Embryonic facial prominence (tissue), 1 donor: ENCODE results near the gene RHOD.

Experiments
- DNase-seq: peaks from one replicate; pipeline ENCODE4 v3.0.0-alpha.2; 2016; ENCODE audit errors: extremely low spot score

Gene RHOD, protein sequence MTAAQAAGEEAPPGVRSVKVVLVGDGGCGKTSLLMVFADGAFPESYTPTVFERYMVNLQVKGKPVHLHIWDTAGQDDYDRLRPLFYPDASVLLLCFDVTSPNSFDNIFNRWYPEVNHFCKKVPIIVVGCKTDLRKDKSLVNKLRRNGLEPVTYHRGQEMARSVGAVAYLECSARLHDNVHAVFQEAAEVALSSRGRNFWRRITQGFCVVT

DNA sequence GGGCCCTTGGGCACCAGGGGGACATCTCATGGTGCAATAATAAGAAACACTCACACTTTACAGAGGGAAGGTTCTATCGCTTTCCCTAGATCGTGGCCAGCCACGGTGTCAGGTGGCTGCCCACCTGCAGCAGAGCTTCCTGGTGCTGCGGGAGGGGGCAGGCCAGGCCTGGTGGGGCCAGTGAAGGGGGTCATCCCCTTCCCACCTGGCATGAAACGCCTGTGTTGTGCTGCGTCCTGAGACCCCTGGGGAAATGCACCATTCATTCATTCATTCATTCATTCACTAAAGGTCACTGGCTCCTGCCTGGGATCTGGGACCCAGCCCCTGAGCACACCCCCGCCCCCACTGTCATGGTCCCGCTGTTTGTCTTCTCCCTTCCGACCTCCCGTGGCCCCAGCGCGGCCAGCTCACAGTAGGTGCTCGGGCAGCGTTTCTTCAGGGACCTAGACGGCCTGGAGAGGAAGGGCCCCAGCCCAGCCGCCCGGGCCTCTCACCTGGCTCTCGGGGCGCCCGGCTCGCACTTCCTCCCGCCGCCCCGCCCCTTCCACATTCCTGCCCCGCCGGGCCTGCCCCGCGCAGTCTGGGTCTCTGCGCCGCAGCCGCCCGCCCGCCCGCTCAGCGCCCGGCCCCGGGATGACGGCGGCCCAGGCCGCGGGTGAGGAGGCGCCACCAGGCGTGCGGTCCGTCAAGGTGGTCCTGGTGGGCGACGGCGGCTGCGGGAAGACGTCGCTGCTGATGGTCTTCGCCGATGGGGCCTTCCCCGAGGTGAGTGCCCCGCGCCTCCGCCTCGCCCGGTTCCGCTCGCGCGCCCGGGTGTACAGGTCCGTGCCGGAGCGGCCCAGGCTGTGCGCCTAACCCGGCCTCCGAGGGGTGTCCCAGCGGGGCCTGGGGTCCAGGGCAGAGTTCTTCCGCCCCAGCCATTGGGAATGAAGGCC lies at the start of gene RHOD:
Gene RHOD, plus strand, starts transcription at position 581 of the 938 bp plus-strand sequence. Its CDS starts 56 bp downstream, at position 637.
- no peak for DNase-seq

DNA sequence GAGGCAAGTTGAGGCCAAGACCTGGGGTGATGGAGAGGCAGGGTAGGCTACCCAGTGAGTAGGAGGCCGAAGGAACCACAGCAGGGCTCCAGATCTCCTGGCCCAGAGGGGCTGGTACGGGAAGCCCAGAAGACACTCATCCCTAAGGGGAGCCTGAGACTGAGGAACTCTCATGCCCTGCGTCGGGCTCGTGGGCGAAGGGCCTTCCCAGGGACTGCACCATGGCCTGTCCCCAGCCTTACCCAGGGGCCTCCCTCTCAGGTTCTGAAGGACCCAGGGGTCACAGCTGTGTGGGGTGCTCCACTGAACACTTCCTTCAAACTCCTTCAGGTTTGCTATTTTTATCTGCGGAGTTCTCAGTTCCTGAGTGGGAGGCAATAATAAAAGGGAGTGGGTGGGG lies 49.5 kb upstream of the RHOD start:
- DNase-seq: no peak

DNA sequence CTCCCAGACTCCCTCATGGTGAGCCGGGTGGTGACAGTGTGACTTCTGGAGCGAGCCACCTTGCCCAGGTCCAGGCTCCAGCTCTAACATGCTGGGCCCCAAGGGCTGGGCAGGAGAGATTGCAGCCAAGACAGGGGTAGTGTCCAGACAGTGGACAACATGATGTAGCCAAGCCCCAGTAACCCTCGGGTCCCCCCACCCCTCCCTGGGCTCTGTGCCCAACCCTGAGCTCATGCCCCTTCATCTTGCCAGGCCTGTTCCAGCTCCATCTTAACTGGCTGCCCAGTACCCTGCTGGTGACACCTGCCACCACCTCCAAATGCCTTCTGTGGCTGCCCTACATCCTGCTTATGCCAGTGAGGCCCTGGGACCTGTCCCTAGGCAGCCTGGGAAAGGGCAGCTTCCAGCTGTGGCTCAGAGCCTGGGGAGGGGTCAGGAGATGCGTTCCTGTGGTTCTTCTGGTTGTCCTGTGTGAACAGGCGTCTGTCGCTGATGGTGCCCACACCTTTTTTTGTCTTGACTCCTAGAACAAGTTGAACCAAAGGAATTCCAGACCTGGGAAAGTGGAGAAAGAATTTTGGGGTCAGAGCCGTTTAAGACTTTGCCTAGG lies 46.2 kb upstream of the RHOD start:
- no peak for DNase-seq

DNA sequence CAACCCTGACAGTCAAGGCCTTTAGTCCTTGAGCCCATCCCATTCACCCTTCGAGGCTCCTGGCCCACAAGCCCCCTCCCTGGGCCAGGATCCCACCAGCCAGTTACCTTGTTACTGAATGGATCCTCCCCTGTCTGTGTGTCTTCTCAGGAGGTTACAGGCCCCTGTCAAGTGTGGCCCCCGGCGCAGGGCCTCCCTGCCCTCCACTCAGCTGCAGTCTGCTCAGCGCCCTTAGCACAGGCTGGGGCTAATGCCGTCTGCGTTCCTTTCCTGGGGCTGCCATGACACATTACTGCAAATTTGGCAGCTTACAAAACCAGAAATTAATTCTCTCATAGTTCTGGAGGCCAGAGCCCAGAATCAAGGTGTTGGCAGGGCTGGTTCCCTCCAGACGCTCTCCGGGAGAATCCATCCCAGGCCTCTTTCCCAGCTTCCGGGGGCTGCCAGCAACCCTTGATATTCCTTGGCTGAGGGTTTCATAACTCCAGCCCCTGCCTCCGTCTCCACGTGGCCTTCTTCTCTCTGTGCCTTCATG lies 43.1 kb upstream of the RHOD start:
- DNase-seq: no peak

DNA sequence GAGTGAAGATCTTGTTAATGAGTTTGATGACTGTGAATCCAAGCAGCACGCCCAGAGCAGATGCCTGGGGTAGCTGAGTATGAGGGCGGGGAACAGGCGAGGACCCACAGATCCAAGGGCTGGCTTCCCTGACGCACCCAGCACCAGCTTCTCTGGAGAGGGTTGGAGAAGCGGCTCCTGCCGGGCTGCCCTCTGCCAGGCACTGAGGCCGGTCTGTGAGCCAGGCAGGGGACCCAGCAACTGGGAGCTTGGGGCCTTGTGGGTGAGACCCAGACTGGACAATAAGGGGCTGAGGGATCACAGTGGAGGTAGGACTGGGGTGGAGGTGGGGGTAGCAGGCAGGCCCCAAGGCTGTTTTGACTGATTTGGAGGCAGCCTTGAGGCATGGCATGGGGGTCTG lies 42.3 kb upstream of the RHOD start:
- no peak for DNase-seq

DNA sequence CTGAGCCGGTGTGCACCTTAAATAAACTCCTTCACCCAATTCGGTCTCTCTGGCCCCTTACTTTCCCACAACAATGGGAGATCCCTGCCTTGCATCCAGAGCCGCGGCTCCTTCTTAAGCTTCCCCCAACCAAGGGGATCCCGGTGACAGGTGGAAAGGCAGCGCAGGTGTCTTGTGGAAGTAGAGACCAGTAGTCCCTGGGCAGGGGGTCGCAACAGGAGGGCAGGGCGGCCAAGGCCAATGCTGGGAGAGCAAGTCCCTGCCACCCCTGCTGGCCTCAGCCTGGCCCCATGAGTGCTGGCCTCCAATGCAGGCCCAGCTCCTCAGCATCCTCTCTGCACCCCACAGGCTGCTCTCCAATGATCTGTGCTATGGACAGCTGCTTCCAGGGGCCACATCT lies 41.6 kb upstream of the RHOD start:
- DNase-seq: no peak

DNA sequence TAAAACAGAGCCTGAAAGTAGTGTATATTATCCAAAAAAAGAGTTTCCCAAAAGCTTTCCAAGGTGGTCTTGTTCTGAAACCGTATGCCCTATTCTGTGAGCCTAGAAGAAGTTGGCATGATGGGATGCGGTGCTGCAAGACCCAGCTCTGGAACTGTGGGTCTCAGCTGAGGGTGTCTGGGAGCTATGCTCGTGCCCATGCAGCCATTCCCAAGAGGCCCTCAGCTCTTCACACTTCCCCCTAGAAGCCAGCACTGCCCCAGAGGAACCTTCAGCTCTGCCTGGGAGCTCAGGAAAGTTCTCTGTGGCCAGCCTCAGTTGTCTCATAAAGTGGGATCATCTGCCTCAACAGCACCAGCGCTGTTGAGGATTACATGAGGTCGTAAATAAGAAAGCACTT lies 40.1 kb upstream of the RHOD start:
- DNase-seq: no peak

DNA sequence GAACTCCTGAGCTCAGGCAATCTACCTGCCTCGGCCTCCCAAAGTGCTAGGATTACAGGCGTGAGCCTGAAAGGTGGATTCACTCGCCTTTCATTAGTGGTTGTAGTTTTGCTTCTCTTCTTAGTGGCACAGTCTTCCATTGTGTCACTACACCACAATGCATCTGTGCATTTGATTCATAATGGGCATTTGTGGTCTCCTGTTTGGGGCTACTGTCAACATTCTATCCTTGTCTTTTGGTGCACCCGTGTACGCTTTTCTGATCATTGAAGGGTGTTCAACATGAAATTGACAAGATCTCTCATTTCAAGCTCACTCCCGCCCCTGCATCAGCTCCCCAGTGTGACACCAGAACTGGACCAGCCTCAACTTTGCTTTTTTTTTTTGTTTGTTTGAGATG lies 35.7 kb upstream of the RHOD start:
- DNase-seq: no peak

DNA sequence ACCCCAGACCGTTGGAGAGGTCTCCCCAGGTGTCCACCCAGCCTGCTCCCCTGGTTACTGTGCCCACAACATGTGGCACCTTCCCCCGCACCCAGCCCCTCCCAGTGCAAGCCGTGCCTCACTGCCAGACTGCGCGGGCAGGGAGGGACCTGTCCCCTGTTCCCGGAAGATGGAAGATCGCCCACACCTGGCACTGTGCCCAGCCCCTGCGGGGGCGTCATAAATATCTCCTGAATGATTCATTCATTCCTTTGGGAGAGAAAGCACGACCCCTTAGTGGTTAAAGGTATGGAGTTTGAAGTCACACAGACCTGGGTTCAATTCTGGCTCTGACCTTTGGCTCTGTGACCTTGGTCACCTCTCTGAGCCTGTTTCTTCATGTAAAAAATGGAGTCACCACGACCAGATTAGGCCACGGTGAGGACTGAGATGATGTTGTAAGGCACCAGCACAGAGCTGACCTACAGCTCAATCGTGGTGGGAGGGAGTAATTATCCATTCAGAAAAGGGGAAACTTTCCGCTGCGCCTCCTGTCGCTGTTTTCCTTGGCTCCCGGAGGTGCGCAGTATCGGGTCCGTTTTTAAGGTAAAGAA lies 34.2 kb upstream of the RHOD start:
- DNase-seq: no peak

DNA sequence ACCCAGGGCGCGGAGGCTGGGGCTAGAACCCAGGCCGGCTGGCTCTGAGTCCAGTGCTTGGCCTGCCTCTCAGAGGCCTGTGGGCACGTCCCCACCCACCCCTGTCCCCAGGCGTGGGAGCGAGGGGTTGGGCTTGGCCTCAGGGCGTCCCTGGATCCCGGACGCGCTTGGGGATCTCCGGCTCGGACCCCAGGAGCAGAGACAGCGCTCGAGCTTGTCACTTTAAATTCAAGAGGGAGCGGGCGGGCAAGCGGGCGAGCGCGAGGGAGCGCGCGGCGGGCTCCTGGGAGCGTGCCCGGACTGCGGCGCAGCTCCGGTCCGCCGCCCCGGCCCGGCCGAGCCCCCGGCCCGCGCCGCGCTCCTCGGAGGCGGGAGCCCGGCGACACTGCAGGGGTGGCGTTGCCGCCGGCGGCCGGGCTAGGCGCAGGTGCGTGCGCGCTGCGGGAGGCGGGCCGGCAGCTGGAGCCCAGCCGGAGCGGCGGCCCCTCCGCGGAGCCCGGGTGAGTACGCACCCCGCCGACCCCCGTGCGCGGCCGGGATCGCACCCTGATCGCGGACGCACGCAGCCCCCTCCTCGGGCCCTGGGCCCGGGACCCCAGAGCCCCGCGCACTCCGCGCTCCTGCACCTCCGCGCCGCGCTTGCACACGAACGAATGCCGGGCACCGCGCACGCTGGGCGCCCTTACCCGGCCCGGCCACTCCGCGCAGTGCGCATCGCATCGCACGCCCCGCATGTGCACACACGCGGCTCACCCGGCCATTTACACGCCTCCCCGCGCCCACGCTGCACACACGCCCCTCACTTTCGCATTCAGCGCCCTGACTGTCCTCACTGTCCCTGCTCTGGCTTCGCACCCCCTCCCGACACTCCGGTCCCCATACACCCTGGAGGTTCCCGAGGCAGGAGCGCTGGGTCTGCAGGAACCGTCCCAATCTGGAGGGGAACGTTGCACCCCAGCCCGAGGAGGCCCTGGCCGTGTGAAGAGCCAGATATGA lies 33.4 kb upstream of the RHOD start, which contains the start of gene SYT12:
Gene SYT12, plus strand, starts transcription at position 174 of the 996 bp plus-strand sequence. CDS start 7,011 bp downstream, outside the sequence.
- no peak for DNase-seq

DNA sequence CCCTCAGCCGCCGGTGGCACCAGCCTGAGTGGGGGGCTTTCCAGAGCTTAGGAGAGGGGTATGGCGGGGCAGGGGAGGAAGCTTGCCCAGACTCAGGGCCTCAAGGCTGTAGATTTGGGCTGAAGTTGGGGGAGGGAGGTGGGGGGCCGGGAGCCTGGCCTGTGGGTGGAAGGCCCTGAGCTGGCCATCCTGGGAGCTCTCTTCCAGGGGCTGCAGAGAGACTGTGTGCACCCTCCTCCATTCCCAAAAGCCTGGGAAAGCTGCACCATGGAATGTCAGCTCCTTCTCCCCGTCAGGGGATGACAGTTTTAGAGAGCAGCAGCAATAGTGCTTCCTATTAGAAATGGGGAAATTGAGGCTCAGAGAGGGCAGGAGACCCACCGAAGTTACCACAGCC lies 32.7 kb upstream of the RHOD start:
- DNase-seq: no peak

DNA sequence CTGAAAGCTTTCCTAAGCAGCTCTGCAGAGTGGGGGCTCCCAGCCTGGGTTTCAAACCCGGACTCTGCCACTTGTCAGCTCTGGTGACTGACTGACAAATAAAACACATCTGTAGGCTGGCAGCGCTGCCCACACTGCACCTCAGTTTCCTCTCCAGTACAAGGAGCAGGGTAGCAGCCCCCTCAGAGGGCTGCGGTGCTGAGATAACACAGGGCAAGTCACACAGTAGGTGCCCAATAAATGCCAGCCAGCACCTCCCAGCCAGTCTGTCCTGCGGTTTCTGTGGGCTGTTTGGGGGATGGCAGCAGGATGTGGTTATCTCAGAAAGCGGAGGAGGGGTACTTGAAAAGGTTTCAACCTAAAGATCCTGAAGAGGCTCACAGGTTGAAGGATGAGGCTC lies 32.2 kb upstream of the RHOD start:
- DNase-seq: no peak

DNA sequence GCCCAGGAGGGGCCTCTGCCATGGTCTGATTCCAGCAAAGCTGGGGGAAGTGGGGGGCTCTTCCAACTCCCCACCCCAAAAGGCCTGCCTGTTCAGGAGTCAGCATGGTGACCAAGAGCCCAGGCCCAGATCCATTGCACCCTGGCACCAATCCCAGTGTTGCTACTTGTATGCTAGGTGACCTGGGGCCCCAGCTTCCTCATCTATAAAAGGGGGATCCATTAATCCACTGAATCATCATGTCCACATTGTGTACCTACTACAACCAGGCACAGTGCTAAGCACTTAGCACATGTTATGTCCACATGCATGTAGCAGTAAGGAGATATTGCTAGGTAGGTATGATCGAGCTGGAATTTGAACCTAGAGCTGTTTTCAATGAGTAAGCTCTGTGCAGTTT lies 31.7 kb upstream of the RHOD start:
- no peak for DNase-seq

DNA sequence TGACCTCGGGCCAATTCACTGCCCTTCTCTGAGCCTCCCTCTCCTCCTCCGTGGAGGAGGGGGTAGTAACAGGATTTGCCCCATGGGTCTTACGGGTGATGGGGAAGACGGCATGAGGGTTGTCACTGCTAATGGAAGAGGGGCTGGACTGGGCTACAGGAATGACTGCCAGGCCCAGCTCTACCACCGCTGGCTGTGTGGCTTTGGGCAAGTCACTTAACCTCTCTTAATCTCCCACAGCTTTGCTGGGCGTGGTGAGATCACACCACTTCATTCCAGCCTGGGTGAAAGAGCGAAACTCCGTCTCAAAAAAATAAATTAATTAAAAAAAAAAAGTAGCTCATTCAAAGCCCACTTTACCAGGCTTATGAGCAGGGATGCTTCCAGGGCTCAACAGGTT lies 30.9 kb upstream of the RHOD start:
- no peak for DNase-seq

DNA sequence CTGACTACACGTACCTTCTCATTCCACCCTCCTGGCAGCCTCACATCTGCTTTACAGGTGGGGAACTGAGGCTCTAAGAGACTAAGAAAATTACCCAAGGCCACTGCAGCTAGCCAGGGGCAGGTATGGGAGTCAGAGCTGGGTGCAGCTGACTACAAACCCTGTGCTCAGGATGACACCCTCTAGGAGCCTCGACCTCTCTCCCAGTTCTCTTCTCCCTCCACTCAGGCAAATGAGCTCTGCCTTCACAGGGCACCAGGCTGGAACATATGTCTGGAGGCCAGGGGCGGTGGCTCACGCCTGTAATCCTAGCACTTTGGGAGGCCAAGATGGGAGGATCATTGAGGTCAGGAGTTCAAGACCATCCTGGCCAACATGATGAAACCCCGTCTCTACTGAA lies 29.7 kb upstream of the RHOD start:
- DNase-seq: no peak

DNA sequence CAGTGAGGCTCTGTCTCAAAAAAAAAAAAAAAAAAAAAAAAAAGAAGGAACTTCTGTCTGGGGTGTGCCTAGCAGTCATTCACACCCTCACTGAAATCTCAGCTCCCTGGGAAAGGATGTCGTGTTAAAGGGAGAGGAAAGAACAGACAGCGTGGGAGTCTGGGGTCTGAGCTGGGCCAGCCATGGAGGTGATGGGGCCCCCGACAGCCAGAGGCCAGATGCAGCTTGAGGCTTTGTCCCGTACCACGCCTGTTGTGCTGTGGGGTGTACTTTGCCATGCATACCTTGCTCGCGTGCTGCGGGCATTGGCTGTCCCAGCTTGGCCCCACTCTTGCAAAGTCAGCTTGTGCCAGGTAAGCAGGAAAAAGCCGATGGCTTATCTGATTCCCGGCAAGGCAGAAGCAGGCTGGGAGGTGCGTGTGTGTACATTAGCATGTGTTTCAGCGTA lies 29.1 kb upstream of the RHOD start:
- DNase-seq: no peak

DNA sequence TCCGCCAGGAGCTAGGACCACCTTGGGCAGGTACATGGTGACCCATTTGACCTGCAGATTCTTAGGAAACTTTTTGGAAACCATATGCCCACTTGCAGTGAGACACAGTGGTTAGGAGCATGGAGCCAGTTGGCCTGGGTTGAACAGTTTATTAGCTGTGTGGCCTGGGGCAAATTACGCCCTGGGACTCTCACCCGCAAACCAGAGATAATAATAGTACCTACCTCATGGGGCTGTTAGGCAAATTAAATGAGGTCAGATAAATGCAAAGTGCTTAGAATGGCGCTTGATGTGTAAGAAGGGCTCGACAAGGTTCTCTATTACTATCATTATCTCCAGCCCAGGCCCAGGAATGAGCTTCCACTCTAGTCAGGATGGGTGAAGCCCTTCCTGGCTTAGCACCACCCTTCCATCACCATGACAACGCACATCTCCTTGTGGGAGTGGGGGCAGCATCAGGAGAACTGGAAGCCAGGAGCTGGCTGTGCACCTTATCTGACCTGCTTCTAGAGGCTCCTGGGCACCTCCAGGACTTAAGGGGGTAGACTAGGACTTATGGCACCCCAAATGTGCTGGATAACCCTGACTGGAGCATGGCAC lies 28.6 kb upstream of the RHOD start:
- DNase-seq: no peak

DNA sequence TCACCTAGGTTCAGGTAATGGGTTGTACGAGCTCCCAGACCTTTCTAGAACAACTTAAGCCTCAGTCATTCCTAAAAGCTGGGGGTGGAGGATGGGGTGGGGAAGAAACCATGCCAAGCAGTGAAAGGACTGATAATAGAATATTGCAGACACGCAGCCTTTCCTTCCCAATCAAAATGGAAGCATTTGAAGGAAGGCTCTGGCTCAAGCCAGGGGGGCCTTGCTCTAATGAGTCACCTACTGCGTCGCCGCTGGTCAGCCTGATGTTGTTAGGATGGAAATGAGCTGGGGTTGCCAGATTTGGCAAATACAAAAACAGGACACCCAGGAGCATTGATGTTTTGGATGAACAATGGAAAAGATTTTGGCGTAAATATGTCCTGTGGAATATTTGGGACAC lies 27.5 kb upstream of the RHOD start:
- no peak for DNase-seq

DNA sequence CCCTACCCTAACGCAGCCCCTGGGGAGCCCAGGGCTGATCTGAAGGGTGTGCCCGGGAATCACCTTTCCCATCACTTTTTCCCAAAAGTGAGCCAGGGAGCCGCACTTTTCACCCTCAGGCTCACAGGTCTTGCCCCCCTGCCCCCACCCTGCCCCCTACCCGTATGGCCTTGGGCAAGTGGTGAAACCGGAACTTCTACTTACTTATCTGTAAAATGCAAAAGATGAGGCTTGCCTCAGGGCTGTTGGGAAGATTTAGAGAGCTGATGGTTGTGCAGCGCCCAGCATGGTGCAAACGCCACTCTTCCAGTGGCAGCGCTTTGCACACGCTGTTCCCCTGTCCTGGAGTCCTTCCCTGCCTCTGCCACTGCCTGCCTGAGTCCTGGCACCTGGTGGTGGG lies 25.7 kb upstream of the RHOD start:
- DNase-seq: no peak

DNA sequence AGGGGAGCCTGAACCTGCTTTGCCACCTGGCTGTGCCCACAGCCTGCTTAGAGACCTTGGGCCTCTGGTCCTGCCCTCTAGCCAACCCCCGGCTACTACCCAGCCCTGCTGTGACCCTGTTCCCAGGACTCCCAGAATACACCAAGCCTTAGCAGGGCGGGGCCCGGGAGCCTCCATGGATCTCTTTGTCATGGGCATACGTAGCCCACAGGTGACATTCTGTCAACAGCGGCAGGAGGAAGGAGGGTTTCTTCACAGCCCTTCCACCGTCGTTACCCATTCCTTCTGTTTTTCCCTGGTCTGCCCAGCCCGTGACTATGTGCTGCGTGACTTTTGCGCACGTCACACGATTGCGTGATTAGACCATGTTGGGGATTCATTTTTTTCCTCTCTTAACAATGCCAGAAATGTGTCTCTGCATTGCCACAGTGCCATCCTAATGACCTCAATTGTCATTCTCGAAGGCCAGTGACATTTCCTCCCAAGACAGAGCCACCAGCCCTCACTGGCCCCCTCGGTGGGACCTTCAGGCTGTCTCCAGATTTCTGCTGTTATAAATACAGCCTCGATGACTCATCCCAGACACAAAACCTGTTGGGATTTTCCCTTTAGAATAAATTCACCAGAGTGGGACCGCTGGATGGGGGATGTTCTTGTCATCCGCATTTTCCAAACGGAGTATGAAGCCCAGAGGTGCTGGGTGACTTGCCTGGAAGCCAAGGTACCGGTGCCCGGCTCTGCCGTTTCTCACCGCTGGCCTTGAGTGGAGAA lies 24.7 kb upstream of the RHOD start:
- DNase-seq: no peak
